Right atrium auricular region (tissue), 2 donors: Measurements from ENCODE around the gene MPZL1. TPM values are rescaled to one million over a fixed set of nuclear protein-coding genes. Genes with fewer than 3 reads are reported as not detected.

Experiments used
- DNase-seq: peaks from one replicate; pipeline ENCODE4 v3.0.0-alpha.2; 2019; ENCODE audit warnings: low spot score
- H3K27ac ChIP-seq, 2 donors: fragments of 200-600 bp; sonication (generic); 1 replicate in 1 of 2; 2 replicates in 1 of 2; pipeline ENCODE4 v1.5.1; 2016 to 2019
- H3K27me3 ChIP-seq, 2 donors: fragments of 200-600 bp; sonication (generic); one replicate each; pipeline versions ENCODE4 v1.5.1 to v1.6.0; 2017 to 2019
- H3K36me3 ChIP-seq: fragments of 200-600 bp; sonication (generic); one replicate; pipeline ENCODE4 v1.5.1; 2016
- H3K4me1 ChIP-seq, 2 donors: fragments of 200-600 bp; sonication (generic); one replicate each; pipeline versions ENCODE4 v1.5.1 to v1.6.0; 2017 to 2019
- H3K4me3 ChIP-seq, 2 donors: fragments of 200-600 bp; sonication (generic); 1 replicate in 1 of 2; 2 replicates in 1 of 2; pipeline ENCODE4 v1.5.1; 2017 to 2019; ENCODE audit warnings: mild to moderate bottlenecking in 1 of 2, moderate library complexity in 1 of 2
- H3K9me3 ChIP-seq, 2 donors: fragments of 200-600 bp; sonication (generic); one replicate each; pipeline ENCODE4 v1.5.1; 2019
- CTCF ChIP-seq, 2 donors: fragments of 200-600 bp; sonication (generic); IDR thresholded peaks; one replicate each; pipeline ENCODE4 v1.5.1; 2019; ENCODE audit warnings: antibody characterized with exemption in 2 of 2
- total RNA-seq, 2 donors: library from RNA; depleted of rRNA; stranded (reverse); fragments of >200 nt; gene quantifications; one replicate each; pipeline ENCODE4 v1.1.0, GENCODE V29; 2016

Gene MPZL1
- total RNA-seq, 2 donors from 2014 or later = 22.4 to 52.0 TPM

- Histone ChIP-seq H3K36me3 (no peaks in the 10 kb centered on the region), H3K27me3 (no peaks in the 10 kb centered on the region), H3K27ac (peak overlapping the region; percentile 89 to 92), H3K4me1 (peaks cover 0 to 35% of the 10 kb centered on the region in 2 donors), H3K4me3 (peak overlapping the region; percentile 93 to 95), H3K9me3 (no peaks in the 10 kb centered on the region)
- TF ChIP-seq CTCF (IDR thresholded peaks at IDR 0.05) = peak in 1 of 2 donors; percentile 59
- no peak for DNase-seq
Observed at GRCh38 chr1:167720965-167721616, 691 bp upstream of the MPZL1 start.

GRCh38 chr1:167722152-167722869, 529 bp downstream of the MPZL1 start:
- no peak for DNase-seq
- H3K27me3 ChIP-seq = no peaks in the 10 kb centered on the region
- no peaks in the 10 kb centered on the region for H3K36me3 ChIP-seq
- no peaks in the 10 kb centered on the region for H3K9me3 ChIP-seq
- peak overlapping the region; percentile 93 to 95 for H3K4me3 ChIP-seq
- peaks cover 0 to 40% of the 10 kb centered on the region in 2 donors for H3K4me1 ChIP-seq
- peak overlapping the region; percentile 89 to 92 for H3K27ac ChIP-seq
- TF ChIP-seq CTCF (IDR thresholded peaks at IDR 0.05) = no peak

GRCh38 chr1:167722870-167723251, 1.1 kb downstream of the MPZL1 start:
- H3K27ac ChIP-seq = peak overlapping the region in 1 of 2 donors; percentile 89
- no peak for DNase-seq
- peaks cover 0 to 40% of the 10 kb centered on the region in 2 donors for H3K4me1 ChIP-seq
- no peak for TF ChIP-seq CTCF (IDR thresholded peaks at IDR 0.05)
- H3K36me3 ChIP-seq = no peaks in the 10 kb centered on the region
- no peaks in the 10 kb centered on the region for H3K9me3 ChIP-seq
- H3K4me3 ChIP-seq = peak overlapping the region; percentile 93 to 95
- no peaks in the 10 kb centered on the region for H3K27me3 ChIP-seq

GRCh38 chr1:167723707-167724323, 2.0 kb downstream of the MPZL1 start:
- no peak for TF ChIP-seq CTCF (IDR thresholded peaks at IDR 0.05)
- H3K27me3 ChIP-seq = no peaks in the 10 kb centered on the region
- H3K4me3 ChIP-seq = peak overlapping the region in 1 of 2 donors; percentile 93
- no peak overlapping the region for H3K27ac ChIP-seq
- DNase-seq = no peak
- H3K9me3 ChIP-seq = no peaks in the 10 kb centered on the region
- no peaks in the 10 kb centered on the region for H3K36me3 ChIP-seq
- H3K4me1 ChIP-seq = peaks cover 0 to 40% of the 10 kb centered on the region in 2 donors

- Histone ChIP-seq H3K27ac (no peak overlapping the region), H3K4me3 (no peak overlapping the region), H3K4me1 (peaks cover 0 to 36% of the 10 kb centered on the region in 2 donors), H3K9me3 (no peaks in the 10 kb centered on the region), H3K27me3 (no peaks in the 10 kb centered on the region), H3K36me3 (no peaks in the 10 kb centered on the region)
- no peak for DNase-seq
- TF ChIP-seq CTCF (IDR thresholded peaks at IDR 0.05) = no peak
Observed at GRCh38 chr1:167726008-167726407, 4.2 kb downstream of the MPZL1 start.
